Tongue (tissue), 2 donors: ENCODE data around the gene IL17C. TPM values are rescaled to one million over a fixed set of nuclear protein-coding genes. Genes with fewer than 3 reads are reported as not detected.

ENCODE experiments used
- DNase-seq: peaks from one replicate; pipeline ENCODE4 v3.0.0-alpha.2; 2015
- total RNA-seq: library from RNA; depleted of rRNA; stranded (reverse); fragments of >200 nt; gene quantifications from one replicate; pipeline ENCODE4 v1.2.3, GENCODE V29; 2014

IL17C gene
- total RNA-seq, 1 donor from 2014 or later: not detected

- DNase-seq: no peak
These were observed 8.1 kb downstream of the IL17C start for GRCh38 chr16:88646345-88647034.

GRCh38 chr16:88647178-88648070, 9.1 kb downstream of the IL17C start:
- no peak for DNase-seq

GRCh38 chr16:88649195-88649923, 11.0 kb downstream of the IL17C start:
- peak; percentile 59 for DNase-seq

- peak; percentile 35 for DNase-seq
These were observed 11.8 kb downstream of the IL17C start for GRCh38 chr16:88649924-88650748.

GRCh38 chr16:88650749-88651275, 12.4 kb downstream of the IL17C start, which contains the start of gene CYBA:
Gene CYBA, minus strand, starts transcription at chr16:88651053. Its CDS starts 40 bp downstream, at chr16:88651013.
- peak; percentile 66 for DNase-seq

- peak; percentile 21 for DNase-seq
These were observed 13.1 kb downstream of the IL17C start for GRCh38 chr16:88651276-88651988.

GRCh38 chr16:88651989-88652761, 13.8 kb downstream of the IL17C start:
- no peak for DNase-seq

- DNase-seq: no peak
These were observed 14.3 kb downstream of the IL17C start for GRCh38 chr16:88652762-88653063.

GRCh38 chr16:88653101-88653500, 14.7 kb downstream of the IL17C start:
- DNase-seq: no peak

- DNase-seq: no peak
These were observed 15.4 kb downstream of the IL17C start for GRCh38 chr16:88653596-88654362.

GRCh38 chr16:88654363-88655052, 16.1 kb downstream of the IL17C start:
- DNase-seq: no peak

GRCh38 chr16:88655053-88655732, 16.8 kb downstream of the IL17C start:
- DNase-seq: no peak

- no peak for DNase-seq
These were observed 17.4 kb downstream of the IL17C start for GRCh38 chr16:88655733-88656281.

- no peak for DNase-seq
These were observed 18.1 kb downstream of the IL17C start for GRCh38 chr16:88656291-88656980.

GRCh38 chr16:88657371-88657770, 19.0 kb downstream of the IL17C start:
- DNase-seq: no peak

GRCh38 chr16:88658714-88659113, 20.3 kb downstream of the IL17C start:
- no peak for DNase-seq

- DNase-seq: no peak
These were observed 20.8 kb downstream of the IL17C start for GRCh38 chr16:88659160-88659559.
